ENCODE measurements around the gene ZNF853. TPM values are rescaled to one million over a fixed set of nuclear protein-coding genes. Genes with fewer than 3 reads are reported as not detected.

The ZNF853 gene
- total RNA-seq, 1 experiment from 2014 or later: 12.3 TPM

GRCh38 chr7:6649241-6649961 lies 34.0 kb downstream of the ZNF853 start:
- peaks cover 11% of the 10 kb centered on the region for H3K36me3 ChIP-seq (ENCODE audit: control insufficient read depth, insufficient read depth, low read length)
- no peaks in the 10 kb centered on the region for H3K27me3 ChIP-seq (replicated peaks; ENCODE audit: control insufficient read depth, insufficient read depth, low read length)
- H3K4me3 ChIP-seq (ENCODE audit: low read depth, low read length): no peak overlapping the region
- DNase-seq: no peak
- H3K27ac Mint-ChIP-seq (ENCODE audit: unreplicated experiment): no peak overlapping the region
- H3K27me3 Mint-ChIP-seq (ENCODE audit: insufficient read depth, unreplicated experiment): no peaks in the 10 kb centered on the region
- no peaks in the 10 kb centered on the region for H3K4me1 ChIP-seq
- intact Hi-C loops (cut with micrococcal nuclease; ENCODE audit: unreplicated experiment): no loop called here
- CTCF ChIA-PET: no interaction called here
- POLR2A ChIA-PET: no interaction called here
- no peaks in the 10 kb centered on the region for H3K9me3 Mint-ChIP-seq (ENCODE audit: unreplicated experiment)
- no TSS peak for BruUV-seq (replicated peaks)
- no peaks in the 10 kb centered on the region for H3K4me1 Mint-ChIP-seq (ENCODE audit: low read depth, unreplicated experiment)
- TF ChIP-seq CTCF (IDR thresholded peaks at IDR 0.05; ENCODE audit: insufficient read depth in 1 of 2, low read depth in 1 of 2, low read length in 1 of 2, severe bottlenecking in 1 of 2, unreplicated experiment in 1 of 2): no peak
- H3K4me3 Mint-ChIP-seq (ENCODE audit: unreplicated experiment): no peak overlapping the region
- peaks cover 52% of the 10 kb centered on the region for H3K36me3 Mint-ChIP-seq (ENCODE audit: insufficient read depth, unreplicated experiment)
- H3K9me3 ChIP-seq: no peaks in the 10 kb centered on the region

GRCh38 chr7:6650086-6650485 lies 34.7 kb downstream of the ZNF853 start:
- TF ChIP-seq CTCF (IDR thresholded peaks at IDR 0.05; ENCODE audit: insufficient read depth in 1 of 2, low read depth in 1 of 2, low read length in 1 of 2, severe bottlenecking in 1 of 2, unreplicated experiment in 1 of 2): no peak
- Mint-ChIP-seq H3K36me3 (ENCODE audit: insufficient read depth, unreplicated experiment) (peaks cover 57% of the 10 kb centered on the region), H3K4me3 (ENCODE audit: unreplicated experiment) (no peak overlapping the region), H3K4me1 (ENCODE audit: low read depth, unreplicated experiment) (no peaks in the 10 kb centered on the region), H3K9me3 (ENCODE audit: unreplicated experiment) (no peaks in the 10 kb centered on the region), H3K27ac (ENCODE audit: unreplicated experiment) (no peak overlapping the region), H3K27me3 (ENCODE audit: insufficient read depth, unreplicated experiment) (no peaks in the 10 kb centered on the region)
- intact Hi-C loops (cut with micrococcal nuclease; ENCODE audit: unreplicated experiment): no loop called here
- peaks cover 12% of the 10 kb centered on the region for H3K36me3 ChIP-seq (ENCODE audit: control insufficient read depth, insufficient read depth, low read length)
- H3K9me3 ChIP-seq: no peaks in the 10 kb centered on the region
- no peaks in the 10 kb centered on the region for H3K27me3 ChIP-seq (replicated peaks; ENCODE audit: control insufficient read depth, insufficient read depth, low read length)
- BruUV-seq (replicated peaks): no TSS peak
- DNase-seq: no peak
- H3K4me3 ChIP-seq (ENCODE audit: low read depth, low read length): no peak overlapping the region
- no peaks in the 10 kb centered on the region for H3K4me1 ChIP-seq
- ChIA-PET CTCF (no interaction called here), POLR2A (no interaction called here)

DNA sequence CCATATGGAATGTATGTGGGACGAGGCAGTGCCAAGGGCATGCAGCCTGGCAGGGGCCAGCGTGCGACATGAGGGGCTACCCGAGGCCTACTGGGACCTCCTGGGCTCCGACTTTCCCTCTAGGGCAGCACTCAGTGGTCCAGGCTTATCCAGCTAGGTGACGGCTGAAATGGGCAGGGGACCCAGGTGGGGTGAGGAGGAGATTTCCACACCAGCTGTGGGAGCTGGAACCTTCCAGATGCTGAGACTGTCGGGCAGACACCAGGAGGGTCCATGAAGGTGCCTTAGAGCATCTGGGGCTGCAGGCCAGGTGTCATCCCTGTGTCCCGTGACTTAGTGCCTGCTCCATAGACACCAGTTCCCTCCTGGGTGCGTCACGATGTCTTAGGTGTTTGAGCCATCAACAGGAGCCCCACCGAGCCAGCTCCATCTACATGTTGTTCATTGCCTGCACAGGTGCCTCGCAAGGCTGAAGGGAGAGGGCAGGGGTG lies 35.2 kb downstream of the ZNF853 start:
- Mint-ChIP-seq H3K4me3 (ENCODE audit: unreplicated experiment) (no peak overlapping the region), H3K9me3 (ENCODE audit: unreplicated experiment) (no peaks in the 10 kb centered on the region), H3K36me3 (ENCODE audit: insufficient read depth, unreplicated experiment) (peaks cover 58% of the 10 kb centered on the region), H3K27me3 (ENCODE audit: insufficient read depth, unreplicated experiment) (no peaks in the 10 kb centered on the region), H3K27ac (ENCODE audit: unreplicated experiment) (no peak overlapping the region), H3K4me1 (ENCODE audit: low read depth, unreplicated experiment) (no peaks in the 10 kb centered on the region)
- CTCF ChIA-PET: interaction anchor here (0.6 kb wide), 1 partner anchor 28 kb away, joined by 3 read pairs; no protein-coding TSS in a partner anchor
- no peaks in the 10 kb centered on the region for H3K4me1 ChIP-seq
- no peaks in the 10 kb centered on the region for H3K27me3 ChIP-seq (replicated peaks; ENCODE audit: control insufficient read depth, insufficient read depth, low read length)
- no peak for DNase-seq
- intact Hi-C loops (cut with micrococcal nuclease; ENCODE audit: unreplicated experiment): no loop called here
- no peak for TF ChIP-seq CTCF (IDR thresholded peaks at IDR 0.05; ENCODE audit: insufficient read depth in 1 of 2, low read depth in 1 of 2, low read length in 1 of 2, severe bottlenecking in 1 of 2, unreplicated experiment in 1 of 2)
- H3K4me3 ChIP-seq (ENCODE audit: low read depth, low read length): no peak overlapping the region
- peaks cover 12% of the 10 kb centered on the region for H3K36me3 ChIP-seq (ENCODE audit: control insufficient read depth, insufficient read depth, low read length)
- POLR2A ChIA-PET: no interaction called here
- no peaks in the 10 kb centered on the region for H3K9me3 ChIP-seq
- no TSS peak for BruUV-seq (replicated peaks)

All from Caco-2 (cell line).